HG03457 (cell line): ENCODE results near the gene ASB8.
A peak's percentile ranks its signal among the peaks of the same experiment; 100 is the strongest.

Source experiments
- ATAC-seq: cut with Tn5 transposase; IDR thresholded peaks from one replicate; pipeline ENCODE4 v1.9.1; 2021; ENCODE audit warnings: moderate number of reproducible peaks; ENCODE audit not compliant: unreplicated experiment

The ASB8 gene

GRCh38 chr12:48157018-48157888 is at the start of gene ASB8:
Gene ASB8 (minus strand): TSS chr12:48157515. CDS start chr12:48153496, 4,019 bp downstream.
- peak; percentile 83 for ATAC-seq

- ATAC-seq: no peak
Measured at GRCh38 chr12:48203192-48203591, 45.9 kb upstream of the ASB8 start, which contains the start of gene OR10AD1. Gene OR10AD1 (minus strand): TSS chr12:48203292. CDS start chr12:48203292, 0 bp downstream.

- ATAC-seq: no peak
Measured at GRCh38 chr12:48202766-48203165, 45.5 kb upstream of the ASB8 start.

GRCh38 chr12:48201516-48201915 is 44.2 kb upstream of the ASB8 start:
- ATAC-seq: no peak

- ATAC-seq: no peak
Measured at GRCh38 chr12:48201091-48201490, 43.8 kb upstream of the ASB8 start.

GRCh38 chr12:48199774-48200221 is 42.5 kb upstream of the ASB8 start:
- no peak for ATAC-seq

- ATAC-seq: no peak
Measured at GRCh38 chr12:48198985-48199384, 41.7 kb upstream of the ASB8 start.

- no peak for ATAC-seq
Measured at GRCh38 chr12:48198672-48198971, 41.3 kb upstream of the ASB8 start.

GRCh38 chr12:48197971-48198671 is 40.8 kb upstream of the ASB8 start:
- ATAC-seq: peak; percentile 98

GRCh38 chr12:48197549-48197970 is 40.2 kb upstream of the ASB8 start:
- peak; percentile 14 for ATAC-seq

GRCh38 chr12:48194799-48195201 is 37.5 kb upstream of the ASB8 start:
- no peak for ATAC-seq

- ATAC-seq: no peak
Measured at GRCh38 chr12:48193623-48194022, 36.3 kb upstream of the ASB8 start.

- no peak for ATAC-seq
Measured at GRCh38 chr12:48192861-48193260, 35.5 kb upstream of the ASB8 start.

GRCh38 chr12:48191096-48191495 is 33.8 kb upstream of the ASB8 start:
- no peak for ATAC-seq

- no peak for ATAC-seq
Measured at GRCh38 chr12:48189331-48190125, 32.2 kb upstream of the ASB8 start.

- no peak for ATAC-seq
Measured at GRCh38 chr12:48187916-48188695, 30.8 kb upstream of the ASB8 start.

GRCh38 chr12:48185181-48185919 is 28.0 kb upstream of the ASB8 start:
- ATAC-seq: no peak

- ATAC-seq: no peak
Measured at GRCh38 chr12:48184549-48184922, 27.2 kb upstream of the ASB8 start.

GRCh38 chr12:48183876-48184548 is 26.7 kb upstream of the ASB8 start:
- ATAC-seq: no peak
